WTC11 (cell line): Measurements from ENCODE around the gene AKIRIN1.

Experiments used
- ATF3 ChIP-seq: sonication (generic); formaldehyde crosslinking; conservative IDR thresholded peaks from 2 replicates; pipeline ENCODE4 v1.8.1; 2022; ENCODE audit warnings: mild to moderate bottlenecking, missing genetic modification reagents
- E2F5 ChIP-seq: sonication (generic); formaldehyde crosslinking; IDR thresholded peaks from 2 replicates; pipeline ENCODE4 v1.8.1; 2022; ENCODE audit warnings: mild to moderate bottlenecking, moderate library complexity, missing genetic modification reagents
- ESRRA ChIP-seq: sonication (generic); formaldehyde crosslinking; IDR thresholded peaks from 2 replicates; pipeline ENCODE4 v1.8.1; 2022; ENCODE audit warnings: mild to moderate bottlenecking, missing genetic modification reagents, borderline replicate concordance
- HMGXB4 ChIP-seq: sonication (generic); formaldehyde crosslinking; IDR thresholded peaks from 2 replicates; pipeline ENCODE4 v1.8.1; 2023; ENCODE audit warnings: mild to moderate bottlenecking, moderate library complexity, missing genetic modification reagents
- JUN ChIP-seq: sonication (generic); formaldehyde crosslinking; IDR thresholded peaks from 2 replicates; pipeline ENCODE4 v1.8.0; 2023; ENCODE audit warnings: mild to moderate bottlenecking, missing genetic modification reagents
- SP1 ChIP-seq: sonication (generic); formaldehyde crosslinking; conservative IDR thresholded peaks from 2 replicates; pipeline ENCODE4 v1.8.1; 2022; ENCODE audit warnings: missing genetic modification reagents
- ZNF138 ChIP-seq: sonication (generic); formaldehyde crosslinking; conservative IDR thresholded peaks from 2 replicates; pipeline ENCODE4 v1.8.1; 2022; ENCODE audit warnings: mild to moderate bottlenecking, moderate library complexity, missing genetic modification reagents
- TF ChIP-seq, protein P1 (sequence below): fragments of 200-600 bp; IDR thresholded peaks from 2 replicates; pipeline ENCODE4 v1.8.0; 2022; ENCODE audit warnings: antibody characterized with exemption
- TF ChIP-seq, protein P2 (sequence below): sonication (generic); formaldehyde crosslinking; IDR thresholded peaks from 2 replicates; pipeline ENCODE4 v1.8.1; 2023; ENCODE audit warnings: mild to moderate bottlenecking, missing genetic modification reagents, moderate library complexity
- TF ChIP-seq, protein P3 (sequence below): sonication (generic); formaldehyde crosslinking; IDR thresholded peaks from 2 replicates; pipeline ENCODE4 v1.8.0; 2022; ENCODE audit warnings: mild to moderate bottlenecking, missing genetic modification reagents

DNA sequence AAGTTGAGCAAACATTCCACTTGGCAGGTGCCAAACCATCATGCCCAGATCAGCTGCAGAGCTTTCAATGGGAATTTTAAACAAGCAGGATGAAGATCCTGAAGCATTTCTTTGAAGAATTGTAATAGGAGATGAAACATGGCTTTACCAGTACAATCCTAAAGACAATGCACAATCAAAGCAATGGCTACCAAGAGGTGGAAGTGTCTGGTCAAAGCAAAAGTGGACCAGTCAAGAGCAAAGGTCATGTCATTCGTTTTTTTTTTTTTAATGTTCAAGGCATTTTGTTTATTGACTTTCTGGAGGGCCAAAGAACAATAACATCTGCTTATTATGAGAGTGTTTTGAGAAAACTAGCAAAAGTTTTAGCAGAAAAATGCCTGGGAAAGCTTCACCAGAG is 32.1 kb downstream of the AKIRIN1 start:
- no peak for TF ChIP-seq JUN (CRISPR knock-in tag)
- TF ChIP-seq, protein P1, sequence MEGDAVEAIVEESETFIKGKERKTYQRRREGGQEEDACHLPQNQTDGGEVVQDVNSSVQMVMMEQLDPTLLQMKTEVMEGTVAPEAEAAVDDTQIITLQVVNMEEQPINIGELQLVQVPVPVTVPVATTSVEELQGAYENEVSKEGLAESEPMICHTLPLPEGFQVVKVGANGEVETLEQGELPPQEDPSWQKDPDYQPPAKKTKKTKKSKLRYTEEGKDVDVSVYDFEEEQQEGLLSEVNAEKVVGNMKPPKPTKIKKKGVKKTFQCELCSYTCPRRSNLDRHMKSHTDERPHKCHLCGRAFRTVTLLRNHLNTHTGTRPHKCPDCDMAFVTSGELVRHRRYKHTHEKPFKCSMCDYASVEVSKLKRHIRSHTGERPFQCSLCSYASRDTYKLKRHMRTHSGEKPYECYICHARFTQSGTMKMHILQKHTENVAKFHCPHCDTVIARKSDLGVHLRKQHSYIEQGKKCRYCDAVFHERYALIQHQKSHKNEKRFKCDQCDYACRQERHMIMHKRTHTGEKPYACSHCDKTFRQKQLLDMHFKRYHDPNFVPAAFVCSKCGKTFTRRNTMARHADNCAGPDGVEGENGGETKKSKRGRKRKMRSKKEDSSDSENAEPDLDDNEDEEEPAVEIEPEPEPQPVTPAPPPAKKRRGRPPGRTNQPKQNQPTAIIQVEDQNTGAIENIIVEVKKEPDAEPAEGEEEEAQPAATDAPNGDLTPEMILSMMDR = no peak
- no peak for TF ChIP-seq ZNF138 (CRISPR knock-in tag)
- no peak for TF ChIP-seq ESRRA (CRISPR knock-in tag)
- TF ChIP-seq, protein P2, sequence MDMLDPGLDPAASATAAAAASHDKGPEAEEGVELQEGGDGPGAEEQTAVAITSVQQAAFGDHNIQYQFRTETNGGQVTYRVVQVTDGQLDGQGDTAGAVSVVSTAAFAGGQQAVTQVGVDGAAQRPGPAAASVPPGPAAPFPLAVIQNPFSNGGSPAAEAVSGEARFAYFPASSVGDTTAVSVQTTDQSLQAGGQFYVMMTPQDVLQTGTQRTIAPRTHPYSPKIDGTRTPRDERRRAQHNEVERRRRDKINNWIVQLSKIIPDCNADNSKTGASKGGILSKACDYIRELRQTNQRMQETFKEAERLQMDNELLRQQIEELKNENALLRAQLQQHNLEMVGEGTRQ (CRISPR knock-in tag) = no peak
- TF ChIP-seq, protein P3, sequence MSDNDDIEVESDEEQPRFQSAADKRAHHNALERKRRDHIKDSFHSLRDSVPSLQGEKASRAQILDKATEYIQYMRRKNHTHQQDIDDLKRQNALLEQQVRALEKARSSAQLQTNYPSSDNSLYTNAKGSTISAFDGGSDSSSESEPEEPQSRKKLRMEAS (CRISPR knock-in tag) = no peak
- no peak for TF ChIP-seq SP1 (CRISPR knock-in tag)
- TF ChIP-seq E2F5 (CRISPR knock-in tag) = no peak
- no peak for TF ChIP-seq HMGXB4 (CRISPR knock-in tag)
- no peak for TF ChIP-seq ATF3 (CRISPR knock-in tag)
